Endothelial cell of coronary artery (primary cell): ENCODE results near the gene BTK. TPM values are rescaled to one million over a fixed set of nuclear protein-coding genes. Genes with fewer than 3 reads are reported as not detected.

ENCODE experiments used
- total RNA-seq: library from RNA; depleted of rRNA; stranded (reverse); fragments of >200 nt; gene quantifications from 2 replicates; pipeline ENCODE4 v1.2.3, GENCODE V29; 2014

The BTK gene
- 0.09 TPM in 1 of 2 replicates, not detected in the other for total RNA-seq

GRCh38 chrX:101385795-101386541 is at the start of gene BTK:
Gene BTK, minus strand, starts transcription at chrX:101386191. Its CDS starts 10,907 bp downstream, at chrX:101375284.

GRCh38 chrX:101407748-101408531 is 21.9 kb upstream of the BTK start, which contains the start of the genes GLA and HNRNPH2:
Gene GLA, minus strand, starts transcription at chrX:101407925. Its CDS starts 22 bp downstream, at chrX:101407903.
Gene HNRNPH2, plus strand, starts transcription at chrX:101408222. Its CDS starts 3,767 bp downstream, at chrX:101411989.

GRCh38 chrX:101390664-101391525 is 4.9 kb upstream of the BTK start, which contains the start of gene RPL36A:
Gene RPL36A, plus strand, starts transcription at chrX:101391011. Its CDS starts 33 bp downstream, at chrX:101391044.

GRCh38 chrX:101348452-101349192 is 37.4 kb downstream of the BTK start, which contains the start of gene TIMM8A:
Gene TIMM8A, minus strand, starts transcription at chrX:101348742. Its CDS starts 78 bp downstream, at chrX:101348664.

Other genes starting within 250 kb of the BTK start
- 0.18 and 0.47 TPM in 2 replicates for gene DRP2, start 166.4 kb downstream of the BTK start, total RNA-seq
- gene TAF7L, start 94.9 kb downstream of the BTK start, total RNA-seq = 0.09 and 0.81 TPM in 2 replicates
- 3.9 and 4.0 TPM in 2 replicates for gene TIMM8A, start 37.4 kb downstream of the BTK start, total RNA-seq
- 769 and 978 TPM in 2 replicates for gene RPL36A, start 4.8 kb upstream of the BTK start, total RNA-seq
- 20.0 and 31.0 TPM in 2 replicates for gene GLA, start 21.7 kb upstream of the BTK start, total RNA-seq
- 85.3 and 96.6 TPM in 2 replicates for gene HNRNPH2, start 22.0 kb upstream of the BTK start, total RNA-seq
- 4.5 and 5.1 TPM in 2 replicates for gene ARMCX4, start 99.3 kb upstream of the BTK start, total RNA-seq
- 24.6 and 38.5 TPM in 2 replicates for gene ARMCX1, start 164.4 kb upstream of the BTK start, total RNA-seq
- gene ARMCX6, start 231.8 kb upstream of the BTK start, total RNA-seq = 25.0 and 34.4 TPM in 2 replicates
- 57.1 and 59.3 TPM in 2 replicates for gene ARMCX3, start 237.0 kb upstream of the BTK start, total RNA-seq